Measurements from ENCODE around the gene CCDC86.

CCDC86 gene

DNA sequence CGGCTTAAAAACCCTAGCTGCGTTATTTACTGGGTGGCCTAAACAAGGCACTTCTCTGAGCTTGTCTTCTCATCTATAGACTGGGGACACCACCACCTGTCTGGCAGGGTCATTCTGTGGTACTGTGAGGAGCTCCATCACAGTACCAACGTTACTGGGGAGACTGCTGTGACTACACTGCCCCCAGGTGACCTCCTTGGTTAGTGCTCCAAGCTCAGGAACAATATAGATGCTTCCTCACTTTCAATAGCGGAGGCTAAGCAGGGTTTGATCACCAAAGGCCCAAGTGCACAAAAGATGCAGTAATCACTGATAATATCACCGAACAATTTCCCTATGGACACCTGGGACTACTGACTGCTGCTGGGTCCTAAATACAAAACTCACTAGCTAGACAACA is 45.6 kb downstream of the CCDC86 start:
- Histone ChIP-seq H3K27me3 (replicated peaks in 2 of 5; ENCODE audit: control insufficient read depth in 4 of 5, insufficient read depth in 5 of 5, low read length in 4 of 5) (no peaks in the 10 kb centered on the region), H3K27ac (ENCODE audit: insufficient read depth in 1 of 2, low read depth in 1 of 2, low read length in 2 of 2, poor library complexity in 1 of 2, severe bottlenecking in 2 of 2) (no peak overlapping the region), H3K36me3 (ENCODE audit: control insufficient read depth in 4 of 4, insufficient read depth in 4 of 4, low read length in 3 of 4) (peaks cover 0 to 30% (median 2%) of the 10 kb centered on the region in 4 experiments), H3K4me1 (ENCODE audit: control extremely low read depth in 1 of 4, control insufficient read depth in 4 of 4, insufficient read depth in 4 of 4, low read length in 3 of 4) (peaks cover 0 to 31% (median 18%) of the 10 kb centered on the region in 4 experiments), H3K4me3 (ENCODE audit: control insufficient read depth in 1 of 7, extremely low read depth in 1 of 7, insufficient read depth in 4 of 7, low read depth in 2 of 7, low read length in 6 of 7) (no peak overlapping the region), H3K9me3 (ENCODE audit: control extremely low read depth in 1 of 5, control insufficient read depth in 4 of 5, insufficient read depth in 2 of 5, low read depth in 1 of 5, low read length in 4 of 5) (no peaks in the 10 kb centered on the region)
- 55% methylated on average over 5 of the region's 5 CpGs for WGBS (ENCODE audit: insufficient coverage)
- peak; percentile 70 to 84 (median 81) for DNase-seq
- CTCF ChIA-PET: interaction anchor here (0.7 to 14.2 kb wide), 26 partner anchors 11 to 134 kb away, joined by 3 to 422 read pairs (median 6); partner anchors contain the start of genes PRPF19, PTGDR2 and ZP1
- POLR2A ChIA-PET: interaction anchor here (1.2 kb wide), 1 partner anchor 57 kb away, joined by 7 read pairs; no protein-coding TSS in a partner anchor

DNA sequence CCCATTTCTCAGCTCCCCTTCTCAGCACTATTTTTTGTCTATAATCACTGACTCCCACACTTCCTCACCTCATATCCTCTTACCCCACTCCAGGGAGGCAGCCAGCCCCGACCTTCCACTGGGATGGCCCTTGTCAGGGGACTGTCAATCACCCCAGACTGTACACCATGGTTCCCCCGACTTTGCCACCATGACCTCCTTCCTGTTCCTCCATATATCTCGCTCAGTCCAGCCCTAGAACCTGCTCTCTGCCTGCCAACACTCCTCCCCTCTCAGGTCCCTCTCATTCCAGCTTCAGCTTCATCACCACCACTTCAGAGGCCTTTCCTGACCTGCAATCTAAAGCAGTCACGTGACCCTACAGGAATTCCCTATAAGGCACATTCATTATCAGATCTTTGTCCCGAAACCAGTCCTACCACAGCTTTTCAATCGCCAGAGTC is 48.0 kb downstream of the CCDC86 start:
- no peaks in the 10 kb centered on the region for H3K27me3 ChIP-seq (replicated peaks in 2 of 5; ENCODE audit: control insufficient read depth in 4 of 5, insufficient read depth in 5 of 5, low read length in 4 of 5)
- no peaks in the 10 kb centered on the region for H3K9me3 ChIP-seq (ENCODE audit: control extremely low read depth in 1 of 5, control insufficient read depth in 4 of 5, insufficient read depth in 2 of 5, low read depth in 1 of 5, low read length in 4 of 5)
- CTCF ChIA-PET: interaction anchor here (1.1 to 14.2 kb wide), 9 partner anchors 8 to 116 kb away, joined by 3 to 422 read pairs (median 7); partner anchors contain the start of genes PRPF19 and ZP1
- peak in 1 of 3 donors; percentile 14 for DNase-seq
- H3K4me3 ChIP-seq (ENCODE audit: control insufficient read depth in 1 of 7, extremely low read depth in 1 of 7, insufficient read depth in 4 of 7, low read depth in 2 of 7, low read length in 6 of 7): no peak overlapping the region
- WGBS (ENCODE audit: insufficient coverage): 23% methylated on average over 6 of the region's 6 CpGs
- peaks cover 3 to 46% (median 16%) of the 10 kb centered on the region in 4 experiments for H3K36me3 ChIP-seq (ENCODE audit: control insufficient read depth in 4 of 4, insufficient read depth in 4 of 4, low read length in 3 of 4)
- peaks cover 0 to 34% (median 18%) of the 10 kb centered on the region in 4 experiments for H3K4me1 ChIP-seq (ENCODE audit: control extremely low read depth in 1 of 4, control insufficient read depth in 4 of 4, insufficient read depth in 4 of 4, low read length in 3 of 4)
- POLR2A ChIA-PET: no interaction called here
- H3K27ac ChIP-seq (ENCODE audit: insufficient read depth in 1 of 2, low read depth in 1 of 2, low read length in 2 of 2, poor library complexity in 1 of 2, severe bottlenecking in 2 of 2): peak overlapping the region; percentile 20 to 23

DNA sequence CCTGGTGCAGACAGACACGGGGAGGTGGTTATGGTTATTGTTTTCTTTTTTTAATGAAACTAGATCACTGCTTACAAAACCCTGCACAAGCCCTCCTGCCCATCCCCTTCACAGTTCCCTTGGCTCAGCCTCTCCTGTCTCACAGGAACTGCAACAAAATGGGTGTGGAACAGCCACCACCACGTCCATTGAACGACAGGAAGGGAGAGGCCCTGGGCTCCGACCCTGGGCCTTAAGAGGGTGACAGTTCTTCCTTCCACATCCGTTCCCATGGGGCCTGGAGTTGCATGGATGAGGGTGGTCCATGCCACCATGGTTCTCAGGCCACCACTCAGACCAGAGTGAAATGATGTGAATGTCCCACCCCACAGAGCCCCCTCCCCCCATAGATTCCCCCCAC is 48.8 kb downstream of the CCDC86 start:
- Histone ChIP-seq H3K4me1 (ENCODE audit: control extremely low read depth in 1 of 4, control insufficient read depth in 4 of 4, insufficient read depth in 4 of 4, low read length in 3 of 4) (peaks cover 0 to 34% (median 18%) of the 10 kb centered on the region in 4 experiments), H3K4me3 (ENCODE audit: control insufficient read depth in 1 of 7, extremely low read depth in 1 of 7, insufficient read depth in 4 of 7, low read depth in 2 of 7, low read length in 6 of 7) (no peak overlapping the region), H3K27ac (ENCODE audit: insufficient read depth in 1 of 2, low read depth in 1 of 2, low read length in 2 of 2, poor library complexity in 1 of 2, severe bottlenecking in 2 of 2) (peak overlapping the region in 1 of 2 experiments; percentile 43), H3K27me3 (replicated peaks in 2 of 5; ENCODE audit: control insufficient read depth in 4 of 5, insufficient read depth in 5 of 5, low read length in 4 of 5) (no peaks in the 10 kb centered on the region), H3K9me3 (ENCODE audit: control extremely low read depth in 1 of 5, control insufficient read depth in 4 of 5, insufficient read depth in 2 of 5, low read depth in 1 of 5, low read length in 4 of 5) (no peaks in the 10 kb centered on the region), H3K36me3 (ENCODE audit: control insufficient read depth in 4 of 4, insufficient read depth in 4 of 4, low read length in 3 of 4) (peaks cover 6 to 53% (median 24%) of the 10 kb centered on the region in 4 experiments)
- WGBS (ENCODE audit: insufficient coverage): 0% methylated on average over 2 of the region's 5 CpGs
- peak in 1 of 3 donors; percentile 26 for DNase-seq
- POLR2A ChIA-PET: interaction anchor here (1.0 to 1.2 kb wide), 2 partner anchors 8 to 16 kb away, joined by 3 read pairs; partner anchors contain the start of gene PRPF19
- CTCF ChIA-PET: interaction anchor here (1.2 to 14.2 kb wide), 6 partner anchors 8 to 117 kb away, joined by 3 to 422 read pairs (median 65); partner anchors contain the start of gene PRPF19

DNA sequence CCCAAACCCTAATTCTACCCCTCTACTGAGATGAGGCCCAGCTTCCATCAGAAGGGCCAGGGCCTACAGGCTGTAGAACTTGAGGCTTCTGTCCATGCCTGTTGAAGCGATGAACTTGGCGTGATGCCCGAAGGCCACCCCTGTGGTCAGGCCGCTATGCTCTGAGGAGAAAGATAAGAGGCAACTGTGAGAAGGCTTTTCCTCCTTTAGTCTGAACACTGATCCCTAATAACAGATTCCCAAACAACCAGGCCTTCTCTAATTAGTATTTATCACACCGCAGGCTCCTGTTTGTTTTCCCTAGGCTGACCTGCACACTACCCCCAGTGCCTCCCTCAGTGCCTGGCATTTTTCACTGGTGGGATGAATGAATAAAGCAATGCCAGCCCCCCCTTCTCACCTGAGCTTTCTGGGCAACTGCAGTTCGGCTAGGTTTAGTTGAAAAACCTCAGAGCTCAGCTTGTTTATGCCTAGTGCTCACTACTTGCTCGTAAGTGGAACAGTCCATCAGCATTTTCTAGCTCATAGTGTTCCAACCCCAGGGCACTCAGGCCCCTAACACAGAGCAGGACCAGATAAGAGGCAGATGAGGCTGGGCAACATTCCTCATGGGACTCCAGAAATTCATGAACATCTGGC is 49.3 kb downstream of the CCDC86 start:
- peak; percentile 64 to 80 (median 75) for DNase-seq
- peaks cover 0 to 34% (median 18%) of the 10 kb centered on the region in 4 experiments for H3K4me1 ChIP-seq (ENCODE audit: control extremely low read depth in 1 of 4, control insufficient read depth in 4 of 4, insufficient read depth in 4 of 4, low read length in 3 of 4)
- no peaks in the 10 kb centered on the region for H3K9me3 ChIP-seq (ENCODE audit: control extremely low read depth in 1 of 5, control insufficient read depth in 4 of 5, insufficient read depth in 2 of 5, low read depth in 1 of 5, low read length in 4 of 5)
- peaks cover 6 to 58% (median 27%) of the 10 kb centered on the region in 4 experiments for H3K36me3 ChIP-seq (ENCODE audit: control insufficient read depth in 4 of 4, insufficient read depth in 4 of 4, low read length in 3 of 4)
- peak overlapping the region; percentile 46 to 77 for H3K27ac ChIP-seq (ENCODE audit: insufficient read depth in 1 of 2, low read depth in 1 of 2, low read length in 2 of 2, poor library complexity in 1 of 2, severe bottlenecking in 2 of 2)
- 17% methylated on average over 3 of the region's 7 CpGs for WGBS (ENCODE audit: insufficient coverage)
- ChIA-PET CTCF (interaction anchor here (0.9 to 14.2 kb wide), 7 partner anchors 7 to 117 kb away, joined by 3 to 422 read pairs (median 62); partner anchors contain the start of gene PRPF19), POLR2A (interaction anchor here (0.7 to 1.2 kb wide), 3 partner anchors 8 to 69 kb away, joined by 3 read pairs; partner anchors contain the start of gene PRPF19)
- H3K27me3 ChIP-seq (replicated peaks in 2 of 5; ENCODE audit: control insufficient read depth in 4 of 5, insufficient read depth in 5 of 5, low read length in 4 of 5): no peaks in the 10 kb centered on the region
- peak overlapping the region in 1 of 7 experiments; percentile 17 for H3K4me3 ChIP-seq (ENCODE audit: control insufficient read depth in 1 of 7, extremely low read depth in 1 of 7, insufficient read depth in 4 of 7, low read depth in 2 of 7, low read length in 6 of 7)

DNA sequence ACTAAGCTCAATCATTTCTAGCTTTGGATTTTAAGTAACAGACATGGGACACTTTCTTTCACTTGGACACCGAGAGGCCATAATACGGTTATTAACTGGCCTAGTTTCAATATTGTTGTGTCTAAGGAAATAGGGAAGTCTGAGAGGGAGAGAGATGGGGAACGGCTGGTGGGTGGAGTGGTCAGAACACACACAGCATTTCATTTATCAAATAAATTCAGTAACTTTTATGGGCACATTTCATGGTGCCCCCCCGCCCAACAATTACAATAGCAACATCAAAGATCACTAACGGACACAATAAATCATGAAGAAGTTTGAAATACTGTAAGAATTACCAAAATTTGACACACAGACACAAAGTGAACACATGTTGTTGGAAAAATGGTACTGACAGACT is 53.8 kb downstream of the CCDC86 start:
- DNase-seq: no peak
- Histone ChIP-seq H3K4me1 (ENCODE audit: control extremely low read depth in 1 of 4, control insufficient read depth in 4 of 4, insufficient read depth in 4 of 4, low read length in 3 of 4) (peaks cover 0 to 26% (median 13%) of the 10 kb centered on the region in 4 experiments), H3K27ac (ENCODE audit: insufficient read depth in 1 of 2, low read depth in 1 of 2, low read length in 2 of 2, poor library complexity in 1 of 2, severe bottlenecking in 2 of 2) (no peak overlapping the region), H3K36me3 (ENCODE audit: control insufficient read depth in 4 of 4, insufficient read depth in 4 of 4, low read length in 3 of 4) (peaks cover 15 to 87% (median 60%) of the 10 kb centered on the region in 4 experiments), H3K9me3 (ENCODE audit: control extremely low read depth in 1 of 5, control insufficient read depth in 4 of 5, insufficient read depth in 2 of 5, low read depth in 1 of 5, low read length in 4 of 5) (no peaks in the 10 kb centered on the region), H3K4me3 (ENCODE audit: control insufficient read depth in 1 of 7, extremely low read depth in 1 of 7, insufficient read depth in 4 of 7, low read depth in 2 of 7, low read length in 6 of 7) (no peak overlapping the region), H3K27me3 (replicated peaks in 2 of 5; ENCODE audit: control insufficient read depth in 4 of 5, insufficient read depth in 5 of 5, low read length in 4 of 5) (no peaks in the 10 kb centered on the region)
- ChIA-PET CTCF (interaction anchor here (0.6 to 9.5 kb wide), 9 partner anchors 7 to 73 kb away, joined by 3 to 102 read pairs (median 4); partner anchors contain the start of gene PRPF19), POLR2A (no interaction called here)
- no CpG with 5 or more reads among the region's 5 CpGs for whole genome bisulfite sequencing (ENCODE audit: insufficient coverage)

DNA sequence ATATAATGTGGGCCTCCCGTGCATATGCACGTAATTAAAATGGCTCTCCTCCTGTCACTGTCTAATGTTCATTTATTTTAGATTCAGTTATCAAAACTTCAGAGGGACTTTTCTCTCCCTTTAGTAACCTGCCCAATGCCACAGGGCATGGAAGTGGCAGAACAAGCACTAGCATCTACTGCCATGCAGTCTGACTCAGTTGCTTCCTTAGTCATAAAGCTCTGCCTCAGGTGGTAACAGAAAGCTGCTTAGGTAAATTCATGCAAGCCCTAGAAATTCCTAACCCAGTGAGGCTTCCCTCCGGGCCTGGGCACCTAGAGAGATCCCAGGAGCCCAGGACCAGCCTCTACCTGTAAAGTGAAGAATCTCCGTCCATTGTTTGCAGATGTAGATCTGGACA is 55.6 kb downstream of the CCDC86 start:
- peaks cover 0 to 9% (median 1%) of the 10 kb centered on the region in 4 experiments for H3K4me1 ChIP-seq (ENCODE audit: control extremely low read depth in 1 of 4, control insufficient read depth in 4 of 4, insufficient read depth in 4 of 4, low read length in 3 of 4)
- POLR2A ChIA-PET: no interaction called here
- H3K36me3 ChIP-seq (ENCODE audit: control insufficient read depth in 4 of 4, insufficient read depth in 4 of 4, low read length in 3 of 4): peaks cover 19 to 91% (median 76%) of the 10 kb centered on the region in 4 experiments
- CTCF ChIA-PET: interaction anchor here (0.8 to 10.5 kb wide), 6 partner anchors 8 to 127 kb away, joined by 4 to 138 read pairs (median 8); partner anchors contain the start of gene PRPF19
- H3K27me3 ChIP-seq (replicated peaks in 2 of 5; ENCODE audit: control insufficient read depth in 4 of 5, insufficient read depth in 5 of 5, low read length in 4 of 5): no peaks in the 10 kb centered on the region
- no peaks in the 10 kb centered on the region for H3K9me3 ChIP-seq (ENCODE audit: control extremely low read depth in 1 of 5, control insufficient read depth in 4 of 5, insufficient read depth in 2 of 5, low read depth in 1 of 5, low read length in 4 of 5)
- no peak overlapping the region for H3K27ac ChIP-seq (ENCODE audit: insufficient read depth in 1 of 2, low read depth in 1 of 2, low read length in 2 of 2, poor library complexity in 1 of 2, severe bottlenecking in 2 of 2)
- no peak for DNase-seq
- no peak overlapping the region for H3K4me3 ChIP-seq (ENCODE audit: control insufficient read depth in 1 of 7, extremely low read depth in 1 of 7, insufficient read depth in 4 of 7, low read depth in 2 of 7, low read length in 6 of 7)
- WGBS (ENCODE audit: insufficient coverage): 100% methylated on average over 2 of the region's 4 CpGs
